Measurements from ENCODE around the gene PMM2. TPM values are rescaled to one million over a fixed set of nuclear protein-coding genes. Genes with fewer than 3 reads are reported as not detected.

PMM2 gene
- total RNA-seq, 3 donors from 2014 or later, result 46.4 to 77.9 (median 74.9) TPM

- TF ChIP-seq CTCF (IDR thresholded peaks at IDR 0.05), result no peak
- intact Hi-C loops (cut with DNase I, micrococcal nuclease), result no loop called here
- H3K36me3 ChIP-seq (ENCODE audit: low read depth), result peaks cover 10% of the 10 kb centered on the region
- no peak overlapping the region for H3K4me3 ChIP-seq
- no peaks in the 10 kb centered on the region for H3K9me3 ChIP-seq
- DNase-seq, result no peak
- ATAC-seq, result no peak
- H3K4me1 ChIP-seq (ENCODE audit: low read depth), result no peaks in the 10 kb centered on the region
These were observed 51.3 kb downstream of the PMM2 start for GRCh38 chr16:8848939-8849391.

- Histone ChIP-seq H3K36me3 (ENCODE audit: low read depth) (peaks cover 10% of the 10 kb centered on the region), H3K4me3 (no peak overlapping the region), H3K9me3 (no peaks in the 10 kb centered on the region), H3K4me1 (ENCODE audit: low read depth) (no peaks in the 10 kb centered on the region)
- intact Hi-C loops (cut with DNase I, micrococcal nuclease), result no loop called here
- no peak for TF ChIP-seq CTCF (IDR thresholded peaks at IDR 0.05)
- DNase-seq, result peak in 1 of 3 donors; percentile 4
- no peak for ATAC-seq
These were observed 51.9 kb downstream of the PMM2 start for GRCh38 chr16:8849411-8850011.

GRCh38 chr16:8850279-8850885, 52.7 kb downstream of the PMM2 start:
- peak in 1 of 3 donors; percentile 8 for DNase-seq
- intact Hi-C loops (cut with DNase I, micrococcal nuclease), result no loop called here

GRCh38 chr16:8851761-8852403, 54.2 kb downstream of the PMM2 start:
- Histone ChIP-seq H3K36me3 (ENCODE audit: low read depth) (peaks cover 10% of the 10 kb centered on the region), H3K9me3 (no peaks in the 10 kb centered on the region), H3K4me1 (ENCODE audit: low read depth) (no peaks in the 10 kb centered on the region), H3K4me3 (no peak overlapping the region)
- TF ChIP-seq CTCF (IDR thresholded peaks at IDR 0.05), result no peak
- intact Hi-C loops (cut with DNase I, micrococcal nuclease), result no loop called here
- ATAC-seq (no peak), DNase-seq (peak in 1 of 3 donors; percentile 33)

More at GRCh38 chr16:8850279-8850885, 52.7 kb downstream of the PMM2 start:
- Histone ChIP-seq H3K4me1 (ENCODE audit: low read depth) (no peaks in the 10 kb centered on the region), H3K9me3 (no peaks in the 10 kb centered on the region), H3K36me3 (ENCODE audit: low read depth) (peaks cover 10% of the 10 kb centered on the region), H3K4me3 (no peak overlapping the region)
- peak; percentile 37 for ATAC-seq
- TF ChIP-seq CTCF (IDR thresholded peaks at IDR 0.05), result no peak

GRCh38 chr16:8852534-8852933, 54.9 kb downstream of the PMM2 start:
- H3K4me3 ChIP-seq, result no peak overlapping the region
- H3K36me3 ChIP-seq (ENCODE audit: low read depth), result peaks cover 10% of the 10 kb centered on the region
- H3K4me1 ChIP-seq (ENCODE audit: low read depth), result no peaks in the 10 kb centered on the region
- no peaks in the 10 kb centered on the region for H3K9me3 ChIP-seq
- ATAC-seq, result no peak
- TF ChIP-seq CTCF (IDR thresholded peaks at IDR 0.05), result no peak
- no peak for DNase-seq
- intact Hi-C loops (cut with DNase I, micrococcal nuclease), result no loop called here
